ENCODE results near the gene TSPAN18.

The TSPAN18 gene

GRCh38 chr11:44752300-44752699 lies 25.5 kb downstream of the TSPAN18 start:
- no peak for DNase-seq
- no peak overlapping the region for H2BK12ac ChIP-seq (ENCODE audit: low read length)
- H4K8ac ChIP-seq (ENCODE audit: low read depth, low read length): no peak overlapping the region
- no peak overlapping the region for H2BK120ac ChIP-seq (ENCODE audit: insufficient read depth, low read length, poor library complexity)
- H3K18ac ChIP-seq (ENCODE audit: low read length): no peak overlapping the region
- H3K79me1 ChIP-seq (ENCODE audit: low read length): no peaks in the 10 kb centered on the region
- no peaks in the 10 kb centered on the region for H3K79me2 ChIP-seq (ENCODE audit: control insufficient read depth, insufficient read depth, low read length, poor library complexity)
- WGBS (ENCODE audit: extremely low coverage, insufficient coverage, insufficient read length): no CpG with 5 or more reads among the region's 2 CpGs
- no peaks in the 10 kb centered on the region for H3K36me3 ChIP-seq (ENCODE audit: control insufficient read depth in 1 of 2, insufficient read depth in 2 of 2, low read length in 2 of 2)
- no peak overlapping the region for H2BK5ac ChIP-seq (ENCODE audit: low read depth, low read length, poor library complexity)
- H3K4me2 ChIP-seq (ENCODE audit: low read length): no peak overlapping the region
- no peaks in the 10 kb centered on the region for H3K4me1 ChIP-seq (ENCODE audit: control insufficient read depth in 1 of 2, insufficient read depth in 2 of 2, low read length in 2 of 2)
- H2AFZ ChIP-seq (ENCODE audit: insufficient read depth, low read length, poor library complexity): no peak overlapping the region
- no peak overlapping the region for H4K91ac ChIP-seq (ENCODE audit: low read depth, low read length)
- H3K4me3 ChIP-seq (ENCODE audit: low read depth, low read length): no peak overlapping the region
- no peak overlapping the region for H3K9ac ChIP-seq (ENCODE audit: low read length)
- H2AK5ac ChIP-seq (ENCODE audit: low read length): no peak overlapping the region
- no peak overlapping the region for H3K4ac ChIP-seq (ENCODE audit: low read depth, low read length)
- H4K12ac ChIP-seq (ENCODE audit: low read depth, low read length): no peak overlapping the region
- H3K27me3 ChIP-seq (ENCODE audit: insufficient read depth, low read length): no peaks in the 10 kb centered on the region
- H3K14ac ChIP-seq (ENCODE audit: low read length): no peak overlapping the region
- H3K23ac ChIP-seq (ENCODE audit: low read length): no peak overlapping the region
- no peaks in the 10 kb centered on the region for H3K9me3 ChIP-seq (ENCODE audit: insufficient read depth, low read depth, low read length)
- no peak overlapping the region for H3K27ac ChIP-seq (ENCODE audit: low read depth, low read length)

GRCh38 chr11:44752713-44753112 lies 26.0 kb downstream of the TSPAN18 start:
- Histone ChIP-seq H3K27ac (ENCODE audit: low read depth, low read length) (no peak overlapping the region), H2BK12ac (ENCODE audit: low read length) (no peak overlapping the region), H3K23ac (ENCODE audit: low read length) (no peak overlapping the region), H3K79me1 (ENCODE audit: low read length) (no peaks in the 10 kb centered on the region), H2AK5ac (ENCODE audit: low read length) (no peak overlapping the region), H4K12ac (ENCODE audit: low read depth, low read length) (no peak overlapping the region), H2AFZ (ENCODE audit: insufficient read depth, low read length, poor library complexity) (no peak overlapping the region), H3K4ac (ENCODE audit: low read depth, low read length) (no peak overlapping the region), H3K79me2 (ENCODE audit: control insufficient read depth, insufficient read depth, low read length, poor library complexity) (no peaks in the 10 kb centered on the region), H2BK120ac (ENCODE audit: insufficient read depth, low read length, poor library complexity) (no peak overlapping the region), H3K9me3 (ENCODE audit: insufficient read depth, low read depth, low read length) (no peaks in the 10 kb centered on the region), H3K36me3 (ENCODE audit: control insufficient read depth in 1 of 2, insufficient read depth in 2 of 2, low read length in 2 of 2) (no peaks in the 10 kb centered on the region), H3K4me2 (ENCODE audit: low read length) (no peak overlapping the region), H3K4me3 (ENCODE audit: low read depth, low read length) (no peak overlapping the region), H4K91ac (ENCODE audit: low read depth, low read length) (no peak overlapping the region), H3K4me1 (ENCODE audit: control insufficient read depth in 1 of 2, insufficient read depth in 2 of 2, low read length in 2 of 2) (no peaks in the 10 kb centered on the region), H4K8ac (ENCODE audit: low read depth, low read length) (no peak overlapping the region), H3K27me3 (ENCODE audit: insufficient read depth, low read length) (no peaks in the 10 kb centered on the region), H2BK5ac (ENCODE audit: low read depth, low read length, poor library complexity) (no peak overlapping the region), H3K14ac (ENCODE audit: low read length) (no peak overlapping the region), H3K18ac (ENCODE audit: low read length) (no peak overlapping the region), H3K9ac (ENCODE audit: low read length) (no peak overlapping the region)
- WGBS (ENCODE audit: extremely low coverage, insufficient coverage, insufficient read length): no CpG with 5 or more reads among the region's 1 CpG
- no peak for DNase-seq

GRCh38 chr11:44753961-44754645 lies 27.3 kb downstream of the TSPAN18 start:
- H2AK5ac ChIP-seq (ENCODE audit: low read length): no peak overlapping the region
- H3K79me1 ChIP-seq (ENCODE audit: low read length): no peaks in the 10 kb centered on the region
- no peak overlapping the region for H3K27ac ChIP-seq (ENCODE audit: low read depth, low read length)
- no CpG with 5 or more reads among the region's 8 CpGs for WGBS (ENCODE audit: extremely low coverage, insufficient coverage, insufficient read length)
- H3K27me3 ChIP-seq (ENCODE audit: insufficient read depth, low read length): no peaks in the 10 kb centered on the region
- H4K8ac ChIP-seq (ENCODE audit: low read depth, low read length): no peak overlapping the region
- H3K9me3 ChIP-seq (ENCODE audit: insufficient read depth, low read depth, low read length): no peaks in the 10 kb centered on the region
- no peak overlapping the region for H3K4me3 ChIP-seq (ENCODE audit: low read depth, low read length)
- DNase-seq: no peak
- H4K12ac ChIP-seq (ENCODE audit: low read depth, low read length): no peak overlapping the region
- no peaks in the 10 kb centered on the region for H3K4me1 ChIP-seq (ENCODE audit: control insufficient read depth in 1 of 2, insufficient read depth in 2 of 2, low read length in 2 of 2)
- H2BK120ac ChIP-seq (ENCODE audit: insufficient read depth, low read length, poor library complexity): no peak overlapping the region
- no peak overlapping the region for H3K4me2 ChIP-seq (ENCODE audit: low read length)
- H3K79me2 ChIP-seq (ENCODE audit: control insufficient read depth, insufficient read depth, low read length, poor library complexity): no peaks in the 10 kb centered on the region
- H3K9ac ChIP-seq (ENCODE audit: low read length): no peak overlapping the region
- no peak overlapping the region for H3K23ac ChIP-seq (ENCODE audit: low read length)
- no peaks in the 10 kb centered on the region for H3K36me3 ChIP-seq (ENCODE audit: control insufficient read depth in 1 of 2, insufficient read depth in 2 of 2, low read length in 2 of 2)
- H4K91ac ChIP-seq (ENCODE audit: low read depth, low read length): no peak overlapping the region
- no peak overlapping the region for H2AFZ ChIP-seq (ENCODE audit: insufficient read depth, low read length, poor library complexity)
- H3K18ac ChIP-seq (ENCODE audit: low read length): no peak overlapping the region
- no peak overlapping the region for H3K14ac ChIP-seq (ENCODE audit: low read length)
- no peak overlapping the region for H2BK5ac ChIP-seq (ENCODE audit: low read depth, low read length, poor library complexity)
- H2BK12ac ChIP-seq (ENCODE audit: low read length): no peak overlapping the region
- no peak overlapping the region for H3K4ac ChIP-seq (ENCODE audit: low read depth, low read length)

- Histone ChIP-seq H3K36me3 (ENCODE audit: control insufficient read depth in 1 of 2, insufficient read depth in 2 of 2, low read length in 2 of 2) (no peaks in the 10 kb centered on the region), H3K18ac (ENCODE audit: low read length) (no peak overlapping the region), H3K79me2 (ENCODE audit: control insufficient read depth, insufficient read depth, low read length, poor library complexity) (no peaks in the 10 kb centered on the region), H4K12ac (ENCODE audit: low read depth, low read length) (no peak overlapping the region), H3K79me1 (ENCODE audit: low read length) (no peaks in the 10 kb centered on the region), H3K4me1 (ENCODE audit: control insufficient read depth in 1 of 2, insufficient read depth in 2 of 2, low read length in 2 of 2) (no peaks in the 10 kb centered on the region), H3K23ac (ENCODE audit: low read length) (no peak overlapping the region), H4K8ac (ENCODE audit: low read depth, low read length) (no peak overlapping the region), H3K4ac (ENCODE audit: low read depth, low read length) (no peak overlapping the region), H3K27ac (ENCODE audit: low read depth, low read length) (no peak overlapping the region), H2AK5ac (ENCODE audit: low read length) (no peak overlapping the region), H3K4me2 (ENCODE audit: low read length) (no peak overlapping the region), H2BK5ac (ENCODE audit: low read depth, low read length, poor library complexity) (no peak overlapping the region), H3K4me3 (ENCODE audit: low read depth, low read length) (no peak overlapping the region), H3K14ac (ENCODE audit: low read length) (no peak overlapping the region), H3K9me3 (ENCODE audit: insufficient read depth, low read depth, low read length) (no peaks in the 10 kb centered on the region), H2AFZ (ENCODE audit: insufficient read depth, low read length, poor library complexity) (no peak overlapping the region), H2BK12ac (ENCODE audit: low read length) (no peak overlapping the region), H3K9ac (ENCODE audit: low read length) (no peak overlapping the region), H4K91ac (ENCODE audit: low read depth, low read length) (no peak overlapping the region), H3K27me3 (ENCODE audit: insufficient read depth, low read length) (no peaks in the 10 kb centered on the region), H2BK120ac (ENCODE audit: insufficient read depth, low read length, poor library complexity) (no peak overlapping the region)
- WGBS (ENCODE audit: extremely low coverage, insufficient coverage, insufficient read length): no CpG with 5 or more reads among the region's 9 CpGs
- no peak for DNase-seq
Measured at GRCh38 chr11:44754876-44755555, 28.3 kb downstream of the TSPAN18 start.
